Measurements from ENCODE around the gene TRMT1.

TRMT1 gene

DNA sequence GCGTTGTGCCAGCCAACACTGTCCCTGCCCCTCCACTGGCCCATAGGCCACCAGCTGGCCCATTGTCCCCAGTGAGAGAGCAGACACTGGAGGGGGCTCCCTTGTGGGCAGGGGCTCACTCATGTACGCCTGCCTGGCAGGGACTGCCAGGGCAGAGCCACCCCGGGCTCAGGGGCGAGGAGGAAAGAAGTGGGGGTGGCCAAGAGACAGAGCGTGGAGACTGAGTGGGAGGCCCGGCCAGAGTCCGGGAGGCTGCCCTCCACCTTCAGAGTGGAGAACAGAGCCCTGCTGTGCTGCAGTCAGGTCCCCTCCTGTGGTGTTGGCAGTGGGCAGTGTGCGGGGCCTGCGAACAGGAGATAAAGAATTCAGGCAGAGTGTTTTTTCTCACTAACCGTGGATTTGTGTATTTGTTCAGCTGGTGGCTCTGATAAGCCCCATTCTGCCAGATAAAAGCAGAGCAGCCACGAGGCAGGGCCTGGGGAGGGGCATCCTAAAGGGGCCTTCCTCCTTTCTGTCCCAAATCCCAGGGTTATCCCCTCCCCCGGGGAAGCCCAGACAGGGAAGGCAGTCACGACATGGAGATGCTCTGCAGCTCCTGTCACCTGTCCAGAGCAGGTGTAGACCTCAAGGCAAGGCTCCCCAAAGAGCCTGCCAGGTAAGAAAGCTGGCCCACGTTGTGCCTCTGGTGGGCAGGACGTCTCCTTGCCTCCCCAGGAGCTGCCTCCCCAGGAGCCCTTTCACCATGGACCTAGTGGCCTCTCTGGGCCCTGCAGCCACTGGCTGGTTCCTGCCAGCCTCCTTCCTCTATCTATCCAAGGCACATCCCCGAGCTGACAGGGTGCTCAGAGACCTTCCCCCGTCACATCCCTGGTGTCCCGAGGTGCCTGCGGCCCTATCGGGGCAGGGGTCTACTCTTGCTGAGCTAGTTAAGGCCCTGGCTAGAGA lies 46.9 kb downstream of the TRMT1 start:
- DNase-seq, result no peak

GRCh38 chr19:13068085-13068846 lies 48.3 kb downstream of the TRMT1 start:
- no peak for DNase-seq

GRCh38 chr19:13066933-13067807 lies 49.4 kb downstream of the TRMT1 start:
- DNase-seq, result no peak

GRCh38 chr19:13066226-13066625 lies 50.3 kb downstream of the TRMT1 start:
- no peak for DNase-seq

GRCh38 chr19:13064092-13064489 lies 52.4 kb downstream of the TRMT1 start:
- DNase-seq, result no peak

- no peak for DNase-seq
These were observed 53.0 kb downstream of the TRMT1 start for GRCh38 chr19:13063461-13064091.

DNA sequence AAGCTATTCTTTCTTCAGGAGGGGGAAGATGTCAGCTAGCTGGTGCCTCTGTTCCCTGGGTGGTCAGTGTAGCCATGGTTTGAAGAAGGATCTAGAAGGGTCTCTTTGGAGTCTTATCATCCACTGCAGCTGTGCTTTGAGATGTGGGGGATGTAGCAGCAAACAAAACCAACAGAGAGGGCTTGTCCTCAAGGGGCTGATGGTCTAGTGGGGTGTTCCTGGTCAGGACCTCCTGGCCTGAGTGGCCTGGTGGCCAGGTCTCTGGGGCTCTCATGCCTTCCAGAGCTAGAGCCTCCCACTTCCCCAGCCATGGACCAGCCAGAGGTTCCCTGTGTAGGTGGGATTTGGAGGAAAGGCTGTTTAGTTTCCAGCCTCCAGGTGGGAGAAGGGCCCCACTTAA lies 54.2 kb downstream of the TRMT1 start:
- DNase-seq, result no peak

- DNase-seq, result peak; percentile 56
These were observed 55.3 kb downstream of the TRMT1 start for GRCh38 chr19:13060964-13061927.

- DNase-seq, result no peak
These were observed 56.1 kb downstream of the TRMT1 start for GRCh38 chr19:13060233-13060963.

DNA sequence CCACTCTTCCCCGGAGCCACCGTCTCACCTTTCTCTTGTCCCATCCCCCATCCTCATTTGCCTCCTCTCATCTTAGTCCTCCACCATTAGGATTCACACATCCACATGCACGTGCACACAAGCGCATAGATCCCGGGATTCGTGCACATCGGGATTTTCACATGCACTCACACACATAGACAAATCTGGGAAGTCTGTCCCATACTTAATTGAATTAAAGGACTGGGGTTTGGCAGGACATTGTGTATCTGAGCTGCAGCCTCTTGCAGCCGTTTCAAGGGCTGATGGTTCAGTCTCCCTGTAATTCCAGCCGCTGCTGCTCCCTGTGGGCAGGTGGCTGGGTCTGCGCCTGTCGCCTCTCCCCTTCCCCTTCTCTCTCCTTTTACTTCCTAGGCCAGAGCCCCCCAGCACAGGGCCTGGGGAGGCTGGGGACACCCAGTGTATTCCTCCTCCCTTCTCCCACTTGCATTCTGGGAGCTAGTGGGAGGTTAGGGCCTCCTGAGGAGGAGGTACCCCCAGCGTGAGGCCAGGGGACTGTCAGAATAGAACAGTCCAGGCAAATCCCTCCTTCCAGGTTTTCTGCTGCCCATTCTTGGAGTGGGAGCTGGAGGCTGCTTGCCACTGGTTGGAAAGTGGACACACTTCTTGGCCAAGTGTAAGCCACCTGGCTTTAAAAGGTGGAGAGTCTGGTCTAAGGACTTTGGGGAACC lies 57.4 kb downstream of the TRMT1 start:
- no peak for DNase-seq

- DNase-seq, result no peak
These were observed 58.8 kb downstream of the TRMT1 start for GRCh38 chr19:13057744-13058143.

GRCh38 chr19:13057147-13057572 lies 59.4 kb downstream of the TRMT1 start:
- DNase-seq, result no peak

DNA sequence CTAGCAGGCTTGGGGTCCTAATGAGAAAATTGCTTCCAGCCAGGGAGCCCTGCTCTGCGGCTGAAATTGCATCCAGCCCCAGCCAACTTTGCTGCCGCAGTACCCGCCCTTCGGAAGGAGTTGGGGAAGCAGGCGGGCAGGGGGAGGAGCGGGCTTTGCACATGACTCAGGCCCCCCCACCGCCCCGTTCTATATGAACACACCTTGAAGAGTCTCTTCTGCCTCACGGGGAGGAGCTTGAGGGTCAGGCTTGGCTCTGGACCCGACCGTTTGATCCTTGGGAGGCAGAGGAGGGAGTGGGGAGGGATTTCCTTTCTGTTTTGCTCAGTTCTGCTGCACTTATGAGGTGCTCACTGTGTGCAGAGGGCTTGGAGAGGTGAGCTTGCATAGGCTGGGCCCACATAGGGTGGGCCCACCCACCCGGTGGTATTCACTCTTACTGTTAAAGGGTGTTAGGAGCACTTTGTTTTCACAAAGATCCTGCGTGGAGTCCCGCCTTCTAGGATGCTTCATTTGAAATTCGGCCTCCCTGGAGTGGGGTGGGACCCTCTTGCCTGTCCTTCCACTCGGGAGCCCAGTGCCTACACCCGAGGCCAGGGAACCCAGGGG lies 60.4 kb downstream of the TRMT1 start:
- DNase-seq, result no peak

- no peak for DNase-seq
These were observed 61.1 kb downstream of the TRMT1 start for GRCh38 chr19:13055213-13056051.
